ENCODE results near the gene CD302. TPM values are rescaled to one million over a fixed set of nuclear protein-coding genes. Genes with fewer than 3 reads are reported as not detected.

Gene CD302
- total and polyA plus RNA-seq, 3 donors from 2014 or later: 18.3 to 26.4 (median 23.2) TPM

DNA sequence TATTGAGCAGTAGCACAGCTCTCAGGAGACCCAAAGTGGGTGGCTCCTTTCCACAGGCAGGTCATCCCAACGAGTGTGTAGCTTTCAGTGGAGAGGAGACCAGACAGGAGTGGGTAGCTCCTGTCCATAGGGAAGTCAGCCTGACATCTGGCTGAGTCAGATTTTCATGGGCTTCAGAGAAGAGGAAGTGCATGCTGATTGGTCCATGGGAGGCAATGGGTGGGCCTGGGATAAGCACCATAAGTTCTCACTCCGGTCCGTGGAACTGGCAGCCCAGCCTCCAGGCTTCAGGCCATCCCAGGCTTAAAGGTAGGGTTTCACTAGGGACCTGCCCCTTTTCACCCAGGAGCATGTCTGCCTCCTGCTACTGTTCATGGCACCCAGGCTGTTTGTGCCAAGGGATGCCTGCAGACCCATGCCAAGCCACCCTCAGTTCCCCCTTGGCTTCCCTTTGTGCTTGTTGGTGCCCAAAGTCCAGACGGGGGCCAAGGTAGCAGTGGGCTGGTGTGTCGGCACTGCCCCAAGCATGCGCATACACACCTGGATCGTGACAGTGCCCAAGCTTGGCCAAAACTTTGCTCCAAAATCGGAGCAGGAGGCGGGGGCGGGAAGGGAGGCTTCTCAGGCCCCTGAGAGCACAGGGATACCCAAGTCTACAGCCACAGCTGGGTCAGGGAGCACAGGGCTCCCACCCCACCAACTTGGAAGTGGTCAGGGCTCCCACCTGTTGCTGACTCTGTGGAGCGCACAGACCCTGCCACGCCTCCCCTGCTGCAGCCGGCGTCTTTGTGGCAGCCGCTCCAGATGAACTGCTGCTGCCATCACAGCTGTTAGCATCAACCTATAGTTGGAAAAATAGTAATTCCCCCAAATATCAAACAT, 59.3 kb downstream of the CD302 start:
- no peak overlapping the region for H3K4me3 ChIP-seq
- 86 to 95% methylated on average over 11 to 15 of the region's 15 CpGs for WGBS, 2 donors
- intact Hi-C loops (cut with DNase I; ENCODE audit: low total_unique reads): no loop called here
- H3K36me3 ChIP-seq (ENCODE audit: low read depth, missing control alignments): no peaks in the 10 kb centered on the region
- H3K27me3 ChIP-seq: no peaks in the 10 kb centered on the region
- H3K9me3 ChIP-seq: no peaks in the 10 kb centered on the region
- no peak overlapping the region for H3K27ac ChIP-seq
- H3K4me1 ChIP-seq: no peaks in the 10 kb centered on the region
- DNase-seq: no peak
- TF ChIP-seq CTCF (IDR thresholded peaks at IDR 0.05) (no peak), POLR2A (IDR thresholded peaks at IDR 0.05) (no peak)

GRCh38 chr2:159737917-159738296, 60.1 kb downstream of the CD302 start:
- Histone ChIP-seq H3K9me3 (no peaks in the 10 kb centered on the region), H3K27ac (no peak overlapping the region), H3K27me3 (no peaks in the 10 kb centered on the region), H3K4me3 (no peak overlapping the region), H3K36me3 (ENCODE audit: low read depth, missing control alignments) (no peaks in the 10 kb centered on the region), H3K4me1 (no peaks in the 10 kb centered on the region)
- intact Hi-C loops (cut with DNase I; ENCODE audit: low total_unique reads): no loop called here
- DNase-seq: no peak
- 97 to 98% methylated on average over 11 of the region's 11 CpGs for WGBS, 2 donors
- TF ChIP-seq CTCF (IDR thresholded peaks at IDR 0.05) (no peak), POLR2A (IDR thresholded peaks at IDR 0.05) (no peak)

GRCh38 chr2:159737292-159737916, 60.6 kb downstream of the CD302 start:
- Histone ChIP-seq H3K27me3 (no peaks in the 10 kb centered on the region), H3K4me1 (no peaks in the 10 kb centered on the region), H3K9me3 (no peaks in the 10 kb centered on the region), H3K27ac (no peak overlapping the region), H3K36me3 (ENCODE audit: low read depth, missing control alignments) (no peaks in the 10 kb centered on the region), H3K4me3 (no peak overlapping the region)
- no peak for DNase-seq
- intact Hi-C loops (cut with DNase I; ENCODE audit: low total_unique reads): no loop called here
- TF ChIP-seq POLR2A (IDR thresholded peaks at IDR 0.05) (no peak), CTCF (IDR thresholded peaks at IDR 0.05) (no peak)
- 100% methylated on average over 1 of the region's 1 CpG for WGBS, 2 donors

GRCh38 chr2:159736048-159736447, 62.0 kb downstream of the CD302 start:
- TF ChIP-seq CTCF (IDR thresholded peaks at IDR 0.05) (no peak), POLR2A (IDR thresholded peaks at IDR 0.05) (no peak)
- 68 to 83% methylated on average over 3 of the region's 3 CpGs for WGBS, 2 donors
- no peak overlapping the region for H3K27ac ChIP-seq
- H3K4me3 ChIP-seq: no peak overlapping the region
- no peak for DNase-seq
- no peaks in the 10 kb centered on the region for H3K9me3 ChIP-seq
- H3K27me3 ChIP-seq: no peaks in the 10 kb centered on the region
- H3K36me3 ChIP-seq (ENCODE audit: low read depth, missing control alignments): no peaks in the 10 kb centered on the region
- H3K4me1 ChIP-seq: no peaks in the 10 kb centered on the region
- intact Hi-C loops (cut with DNase I; ENCODE audit: low total_unique reads): no loop called here

All from testis (tissue), 3 donors.